Measurements from ENCODE around the gene NUP133.

- no peak for TF ChIP-seq CTCF (conservative IDR thresholded peaks at IDR 0.05; ENCODE audit: low read depth, low read length)
- TF ChIP-seq EZH2 (IDR thresholded peaks at IDR 0.05; ENCODE audit: borderline replicate concordance, low read depth, low read length, poor library complexity, severe bottlenecking) = no peak
Measured at GRCh38 chr1:229428256-229428655, 79.9 kb downstream of the NUP133 start.
